ENCODE results near the gene CEACAM7.

The CEACAM7 gene

DNA sequence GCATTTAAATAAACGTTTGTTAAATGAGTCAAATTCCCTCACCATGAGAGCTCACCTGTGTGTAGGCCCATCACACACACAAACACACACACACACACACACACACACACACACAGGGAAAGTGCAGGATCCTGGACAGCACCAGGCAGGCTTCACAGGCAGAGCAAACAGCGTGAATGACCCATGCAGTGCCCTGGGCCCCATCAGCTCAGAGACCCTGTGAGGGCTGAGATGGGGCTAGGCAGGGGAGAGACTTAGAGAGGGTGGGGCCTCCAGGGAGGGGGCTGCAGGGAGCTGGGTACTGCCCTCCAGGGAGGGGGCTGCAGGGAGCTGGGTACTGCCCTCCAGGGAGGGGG lies 11.9 kb upstream of the CEACAM7 start:
- no peak for DNase-seq

- no peak for DNase-seq
Measured at GRCh38 chr19:41699231-41699967, 11.3 kb upstream of the CEACAM7 start.

GRCh38 chr19:41698746-41699230 lies 10.7 kb upstream of the CEACAM7 start:
- DNase-seq, result no peak

GRCh38 chr19:41697198-41697855 lies 9.3 kb upstream of the CEACAM7 start:
- no peak for DNase-seq

GRCh38 chr19:41696402-41697197 lies 8.5 kb upstream of the CEACAM7 start:
- no peak for DNase-seq

DNA sequence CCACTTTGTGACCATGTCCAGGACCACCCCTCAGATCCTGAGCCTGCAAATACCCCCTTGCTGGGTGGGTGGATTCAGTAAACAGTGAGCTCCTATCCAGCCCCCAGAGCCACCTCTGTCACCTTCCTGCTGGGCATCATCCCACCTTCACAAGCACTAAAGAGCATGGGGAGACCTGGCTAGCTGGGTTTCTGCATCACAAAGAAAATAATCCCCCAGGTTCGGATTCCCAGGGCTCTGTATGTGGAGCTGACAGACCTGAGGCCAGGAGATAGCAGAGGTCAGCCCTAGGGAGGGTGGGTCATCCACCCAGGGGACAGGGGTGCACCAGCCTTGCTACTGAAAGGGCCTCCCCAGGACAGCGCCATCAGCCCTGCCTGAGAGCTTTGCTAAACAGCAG lies 7.7 kb upstream of the CEACAM7 start:
- DNase-seq, result no peak

- DNase-seq, result no peak
Measured at GRCh38 chr19:41694831-41695635, 7.0 kb upstream of the CEACAM7 start.

GRCh38 chr19:41694196-41694595 lies 6.1 kb upstream of the CEACAM7 start:
- no peak for DNase-seq

DNA sequence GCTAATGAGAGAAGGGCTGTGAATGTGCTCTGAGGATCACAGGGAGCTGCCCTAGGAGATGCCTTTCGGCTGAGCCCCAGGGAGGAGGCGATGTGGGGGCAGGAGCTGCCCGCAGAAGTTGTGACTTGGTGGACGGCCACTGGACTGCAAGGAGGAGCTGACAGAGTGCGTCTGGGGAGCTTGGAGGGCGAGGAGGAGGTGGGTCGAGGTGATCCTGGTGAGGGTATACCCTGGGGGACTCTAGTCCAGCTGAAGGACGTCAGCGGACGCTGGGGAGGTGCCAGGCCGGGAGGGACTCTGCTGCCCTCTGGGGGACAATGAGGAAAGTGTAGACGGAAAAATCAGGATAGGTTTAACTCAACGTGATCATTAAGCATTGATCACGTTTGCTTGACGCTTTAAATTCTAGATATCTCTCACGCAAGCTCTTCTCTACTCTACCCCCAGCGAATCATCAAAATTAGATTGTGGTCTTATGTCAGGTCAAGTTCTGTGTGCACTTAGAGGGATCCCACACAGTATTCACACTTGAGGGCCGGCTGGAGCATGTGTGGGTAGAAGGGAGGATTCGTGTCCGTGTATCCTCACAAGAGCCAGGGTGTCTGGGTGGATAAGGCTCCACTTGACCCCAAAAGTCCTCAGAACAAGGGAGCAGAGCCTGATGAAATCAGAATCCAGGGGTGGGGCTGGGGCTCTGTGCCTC lies 3.3 kb upstream of the CEACAM7 start:
- DNase-seq, result peak; percentile 27

DNA sequence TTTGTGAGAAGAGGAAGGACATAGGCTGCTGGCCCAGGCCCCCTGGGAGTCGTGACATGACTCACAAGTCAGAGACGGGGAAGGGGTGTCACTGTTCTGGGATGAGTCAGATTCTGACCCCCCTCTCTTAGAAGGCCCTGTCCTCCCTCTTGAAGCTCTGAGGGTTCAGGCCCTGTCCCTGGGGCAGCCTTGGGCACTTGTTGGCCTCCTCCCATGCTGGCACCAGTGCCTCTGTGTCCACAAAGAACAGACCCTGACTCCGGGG lies 2.7 kb upstream of the CEACAM7 start:
- DNase-seq, result no peak

DNA sequence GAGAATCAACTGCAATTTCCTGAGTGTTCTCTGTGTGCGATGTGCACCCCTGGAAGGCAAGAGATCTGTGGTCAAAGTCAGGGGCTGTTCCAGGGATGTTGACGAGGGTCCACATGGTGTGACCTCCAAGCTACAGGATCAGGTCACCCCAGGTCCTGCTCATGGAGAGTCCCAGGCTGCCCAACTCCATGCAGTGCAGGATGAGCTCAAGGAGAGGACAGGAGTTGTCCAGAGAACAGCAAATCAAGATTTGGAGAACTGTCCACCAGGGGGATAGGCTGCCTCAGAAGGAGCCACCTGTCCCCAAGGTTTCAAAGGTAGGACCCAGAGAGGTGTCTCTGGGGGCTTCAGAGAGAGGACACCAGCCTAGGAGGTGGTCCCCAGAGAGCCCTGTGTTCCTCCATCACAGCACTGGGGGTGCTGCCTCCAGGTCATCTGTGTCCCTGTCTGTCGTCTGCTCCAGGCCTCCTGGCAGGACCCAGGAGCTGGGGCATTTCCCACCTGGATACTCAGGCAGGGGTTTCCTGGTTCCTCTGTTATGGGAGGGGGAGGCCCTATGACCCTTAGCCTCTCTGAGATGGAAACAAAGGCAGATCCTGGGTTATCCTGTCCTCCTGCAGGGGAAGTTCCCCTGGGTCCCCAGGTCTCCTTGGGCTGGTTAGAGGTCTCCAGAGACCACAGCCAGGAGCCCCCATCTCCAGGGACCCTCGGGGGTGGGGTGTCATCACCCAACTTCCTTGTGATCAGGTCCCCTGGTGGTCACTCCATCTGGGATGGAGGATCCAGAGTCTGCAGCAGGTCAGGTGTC lies 2.1 kb upstream of the CEACAM7 start:
- no peak for DNase-seq

GRCh38 chr19:41688687-41689086 lies 617 bp upstream of the CEACAM7 start:
- no peak for DNase-seq

DNA sequence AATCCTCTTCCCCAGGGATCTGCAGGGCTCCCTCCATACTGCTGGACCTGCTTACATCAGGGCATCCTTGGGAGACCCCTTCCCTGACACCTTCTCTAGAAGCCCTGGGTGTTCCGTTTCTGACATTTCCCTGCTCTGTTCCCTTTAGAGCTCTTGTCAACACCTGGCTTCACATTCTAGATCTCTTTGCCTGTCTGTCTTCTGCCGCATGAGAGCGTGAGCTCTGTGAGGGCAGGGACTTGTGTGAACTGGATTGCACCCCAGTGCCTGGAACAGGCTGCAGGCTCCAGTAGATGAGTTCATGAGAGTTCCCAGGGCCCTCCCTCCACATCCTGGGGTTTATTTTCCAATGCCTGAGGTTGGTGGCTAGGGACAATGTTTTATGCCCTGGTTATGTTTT lies 651 bp downstream of the CEACAM7 start:
- no peak for DNase-seq

- DNase-seq, result no peak
Measured at GRCh38 chr19:41682437-41682836, 5.6 kb downstream of the CEACAM7 start.

DNA sequence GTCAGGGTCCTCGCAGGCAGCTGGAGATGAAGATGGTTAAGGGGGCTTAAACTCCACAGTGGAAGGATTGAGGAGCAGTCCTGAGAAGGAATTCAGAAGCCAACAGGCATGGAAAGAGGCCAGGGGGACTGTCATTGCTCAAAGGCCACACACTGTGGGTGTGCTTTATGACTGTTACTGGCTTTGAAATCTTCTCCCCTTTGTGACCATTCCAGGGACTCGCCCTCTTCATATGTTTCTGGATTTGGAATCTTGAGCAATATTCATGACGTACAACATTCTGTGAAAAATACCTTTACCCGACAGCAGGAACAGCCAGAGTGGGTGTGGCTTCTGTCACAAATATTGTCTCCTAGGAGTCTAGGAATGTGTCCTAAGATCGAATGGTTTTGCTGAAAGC lies 16.6 kb downstream of the CEACAM7 start:
- no peak for DNase-seq

- no peak for DNase-seq
Measured at GRCh38 chr19:41670755-41671154, 17.3 kb downstream of the CEACAM7 start.

DNA sequence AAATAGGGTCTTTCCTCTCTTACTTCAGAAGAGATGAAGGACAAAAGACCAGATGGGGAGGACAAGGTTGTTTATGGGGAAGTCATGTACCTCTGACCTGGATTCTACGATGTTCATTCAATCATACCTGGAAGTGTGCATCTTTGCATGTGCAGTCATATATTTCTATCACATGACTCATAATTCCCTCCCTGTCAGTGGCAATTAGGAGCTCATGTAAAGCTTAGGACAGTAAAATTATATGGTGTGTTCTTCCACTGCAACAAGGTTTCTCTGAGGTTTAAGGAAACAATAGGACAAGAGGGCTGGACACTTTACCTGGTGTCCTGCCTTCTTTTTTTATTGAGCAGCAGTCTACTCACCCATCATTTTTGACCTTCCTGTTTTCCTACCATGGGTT lies 19.8 kb downstream of the CEACAM7 start:
- no peak for DNase-seq

- no peak for DNase-seq
Measured at GRCh38 chr19:41666075-41666474, 22.0 kb downstream of the CEACAM7 start.

- peak; percentile 10 for DNase-seq
Measured at GRCh38 chr19:41657157-41657556, 30.9 kb downstream of the CEACAM7 start.

DNA sequence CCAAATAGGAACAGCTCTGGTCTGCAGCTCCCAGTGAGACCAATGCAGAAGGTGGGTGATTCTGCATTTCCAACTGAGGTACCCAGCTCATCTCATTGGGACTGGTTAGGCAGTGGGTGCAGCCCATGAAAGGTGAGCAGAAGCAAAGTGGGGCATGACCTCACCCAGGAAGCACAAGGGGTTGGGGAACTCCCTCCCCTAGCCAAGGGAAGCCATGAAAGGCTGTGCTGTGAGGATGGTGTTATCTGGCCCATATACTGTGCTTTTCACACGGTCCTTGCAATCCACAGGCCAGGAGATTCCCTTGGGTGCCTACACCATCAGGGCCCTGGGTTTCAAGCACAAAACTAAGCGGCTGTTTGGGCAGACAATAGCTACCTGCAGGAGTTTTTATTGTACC lies 31.3 kb downstream of the CEACAM7 start:
- peak; percentile 28 for DNase-seq

GRCh38 chr19:41652250-41652649 lies 35.8 kb downstream of the CEACAM7 start:
- no peak for DNase-seq

- DNase-seq, result no peak
Measured at GRCh38 chr19:41649827-41650226, 38.2 kb downstream of the CEACAM7 start.
